ENCODE results near the gene PRICKLE1. TPM values are rescaled to one million over a fixed set of nuclear protein-coding genes. Genes with fewer than 3 reads are reported as not detected.

The PRICKLE1 gene
- total and polyA plus RNA-seq, 2 donors (not counting 3 experiments of a cell fraction or from before 2014, with no cell fraction given): 34.3 to 86.0 TPM

- Histone ChIP-seq H3K4me2 (ENCODE audit: insufficient read depth, low read length) (no peak overlapping the region), H3K79me2 (ENCODE audit: control insufficient read depth, insufficient read depth, low read length) (peaks cover 32% of the 10 kb centered on the region), H3K9me3 (replicated peaks; ENCODE audit: control insufficient read depth, insufficient read depth, low read length) (no peaks in the 10 kb centered on the region), H4K20me1 (replicated peaks; ENCODE audit: control insufficient read depth, extremely low read depth, insufficient read depth, low read length) (no peaks in the 10 kb centered on the region), H3K27me3 (ENCODE audit: control insufficient read depth in 2 of 2, insufficient read depth in 2 of 2, low read length in 2 of 2) (no peaks in the 10 kb centered on the region), H2AFZ (ENCODE audit: low read depth, low read length) (no peak overlapping the region), H3K4me1 (ENCODE audit: control insufficient read depth, extremely low read depth, insufficient read depth, low read length) (peaks cover 9% of the 10 kb centered on the region), H3K9me1 (replicated peaks; ENCODE audit: control insufficient read depth, extremely low read depth, insufficient read depth, low read length) (no peaks in the 10 kb centered on the region), H3K9ac (replicated peaks; ENCODE audit: extremely low read depth, insufficient read depth, low read length) (no peak overlapping the region), H3K27ac (ENCODE audit: insufficient read depth, low read depth, low read length) (no peak overlapping the region), H3K4me3 (replicated peaks in 1 of 3; ENCODE audit: insufficient read depth in 1 of 3, low read depth in 1 of 3, low read length in 3 of 3) (no peak overlapping the region), H3K36me3 (ENCODE audit: control insufficient read depth in 2 of 2, extremely low read depth in 1 of 2, insufficient read depth in 2 of 2, low read length in 2 of 2) (peaks cover 46 to 47% of the 10 kb centered on the region in 2 experiments)
- DNase-seq (ENCODE audit: low read depth, low spot score): no peak
- dilution Hi-C loops (cut with MboI; ENCODE audit: extremely low pct_ligation_motif_present, low sequenced_read_pairs): no loop called here
- ChIA-PET CTCF (interaction anchor here (0.6 to 1.6 kb wide), 9 partner anchors 8 to 876 kb away, joined by 3 to 6 read pairs (median 3); no protein-coding TSS in a partner anchor), POLR2A (interaction anchor here (0.6 kb wide), 1 partner anchor 41 kb away, joined by 3 read pairs; no protein-coding TSS in a partner anchor)
- intact Hi-C loops (cut with micrococcal nuclease): no loop called here
- BruUV-seq (replicated peaks): no TSS peak
- TF ChIP-seq POLR2A (IDR thresholded peaks at IDR 0.05; ENCODE audit: low read depth, low read length) (no peak), JUN (IDR thresholded peaks at IDR 0.05; ENCODE audit: borderline replicate concordance, insufficient read depth, insufficient read length, low read depth) (no peak), GATA2 (IDR thresholded peaks at IDR 0.05; ENCODE audit: insufficient read depth, insufficient read length, low read depth, low read length) (no peak), EZH2 (IDR thresholded peaks at IDR 0.05; ENCODE audit: borderline replicate concordance, low read depth, low read length, severe bottlenecking) (no peak), FOS (IDR thresholded peaks at IDR 0.05; ENCODE audit: borderline replicate concordance, insufficient read depth, low read length) (no peak), CTCF (IDR thresholded peaks at IDR 0.05; ENCODE audit: extremely low read depth in 1 of 2, insufficient read depth in 1 of 2, low read depth in 1 of 2, low read length in 2 of 2) (no peak), MYC (IDR thresholded peaks at IDR 0.05; ENCODE audit: low read depth, low read length) (no peak), POLR2AphosphoS5 (IDR thresholded peaks at IDR 0.05; ENCODE audit: insufficient read depth, low read depth, low read length) (no peak), MAX (IDR thresholded peaks at IDR 0.05; ENCODE audit: insufficient read depth, insufficient read length) (no peak)
- peak; percentile 52 for FAIRE-seq
These were observed 127.1 kb downstream of the PRICKLE1 start for GRCh38 chr12:42462486-42462885.

Data from endothelial cell of umbilical vein (primary cell).